ENCODE results near the gene GCHFR. TPM values are rescaled to one million over a fixed set of nuclear protein-coding genes. Genes with fewer than 3 reads are reported as not detected.

The GCHFR gene
- polyA plus RNA-seq, 1 of the 3 experiments (the other 2 are of a cell fraction) = 0.67 TPM

GRCh38 chr15:40807028-40807887 lies 43.4 kb downstream of the GCHFR start, which contains the start of the genes DNAJC17 and ZFYVE19:
Gene DNAJC17 (minus strand): TSS chr15:40807473. CDS start chr15:40807446, 27 bp downstream.
Gene ZFYVE19 (plus strand): TSS chr15:40807089. CDS start chr15:40807590, 501 bp downstream.
- DNase-seq = peak; percentile 92
- H3K9me3 ChIP-seq = no peaks in the 10 kb centered on the region
- H3K36me3 ChIP-seq (replicated peaks in 1 of 2; ENCODE audit: control insufficient read depth in 1 of 2, insufficient read depth in 2 of 2, low read length in 1 of 2) = peaks cover 18 to 23% of the 10 kb centered on the region in 2 experiments
- ChIA-PET CTCF (interaction anchor here (0.5 to 2.9 kb wide), 6 partner anchors 25 to 128 kb away, joined by 3 to 11 read pairs (median 4); no protein-coding TSS in a partner anchor), POLR2A (interaction anchor here (0.6 to 1.1 kb wide), 3 partner anchors 25 to 484 kb away, joined by 3 read pairs; partner anchors contain the start of gene VPS18)
- peak within 1 kb of the TSS; percentile 94 to 98 for H3K4me3 ChIP-seq (ENCODE audit: low read depth in 2 of 2, low read length in 1 of 2)
- H3K9ac ChIP-seq = peak within 1 kb of the TSS; percentile 82
- 0% methylated on average over 30 of the region's 64 CpGs for WGBS (ENCODE audit: low lambda C conversion rate)
- H3K79me2 ChIP-seq (ENCODE audit: insufficient read depth) = peaks cover 63% of the 10 kb centered on the region
- H3F3A ChIP-seq (replicated peaks; ENCODE audit: insufficient read depth) = no peaks in the 10 kb centered on the region
- H3K4me1 ChIP-seq (ENCODE audit: control insufficient read depth in 1 of 2, insufficient read depth in 2 of 2, low read depth in 1 of 2, low read length in 1 of 2) = peaks cover 4 to 15% of the 10 kb centered on the region in 2 experiments; a peak in 1 of 4 replicates
- H4K20me1 ChIP-seq (ENCODE audit: insufficient read depth) = no peaks in the 10 kb centered on the region
- no peaks in the 10 kb centered on the region for H3K27me3 ChIP-seq (ENCODE audit: insufficient read depth)
- peak within 1 kb of the TSS; percentile 99 for H2AFZ ChIP-seq (ENCODE audit: low read depth)
- peak within 1 kb of the TSS; percentile 75 to 95 for H3K27ac ChIP-seq (ENCODE audit: low read depth in 2 of 2, low read length in 1 of 2)
- H3K9me2 ChIP-seq = no peaks in the 10 kb centered on the region
- TF ChIP-seq TEAD4 (IDR thresholded peaks at IDR 0.05; ENCODE audit: borderline replicate concordance, insufficient read depth) (no peak), PBX3 (IDR thresholded peaks at IDR 0.05) (no peak; the same call in 1 of the 2 replicates), GABPA (IDR thresholded peaks at IDR 0.05; ENCODE audit: low read depth) (peak; percentile 42; the same call in 1 of the 2 replicates), NRF1 (IDR thresholded peaks at IDR 0.05; ENCODE audit: low read depth, low read length) (peak; percentile 77), MEF2A (IDR thresholded peaks at IDR 0.05; ENCODE audit: borderline replicate concordance, low read depth) (no peak), YY1 (IDR thresholded peaks at IDR 0.05; ENCODE audit: low read depth) (peak; percentile 84), POLR2AphosphoS5 (IDR thresholded peaks at IDR 0.05; ENCODE audit: low read depth, low read length) (peak; percentile 63; the same call in 1 of the 2 replicates), CHD2 (IDR thresholded peaks at IDR 0.05; ENCODE audit: low read length, partially characterized antibody) (peak; percentile 87), SIN3A (IDR thresholded peaks at IDR 0.05; ENCODE audit: borderline replicate concordance, low read depth, low read length) (no peak), ELF1 (IDR thresholded peaks at IDR 0.05) (peak; percentile 85), TAF1 (IDR thresholded peaks at IDR 0.05; ENCODE audit: borderline replicate concordance, low read depth, low read length) (no peak; the same call in 1 of the 2 replicates), GATA2 (CRISPR knock-in tag; IDR thresholded peaks at IDR 0.05) (no peak), SMC3 (IDR thresholded peaks at IDR 0.05; ENCODE audit: low read depth, low read length) (no peak), RFX5 (IDR thresholded peaks at IDR 0.05; ENCODE audit: low read length) (no peak), ZBTB33 (IDR thresholded peaks at IDR 0.05; ENCODE audit: borderline replicate concordance, low read depth) (peak; percentile 72; the same call in 1 of the 2 replicates), MXI1 (IDR thresholded peaks at IDR 0.05; ENCODE audit: low read depth, low read length) (peak; percentile 55; the same call in 1 of the 2 replicates), CTCF (IDR thresholded peaks at IDR 0.05) (no peak)
- peak within 1 kb of the TSS; percentile 96 for H3K4me2 ChIP-seq

Measured in SK-N-SH (cell line).